Measurements from ENCODE around the gene EXPH5.
"Not testable (repeated sequence)": the region's sequence is repeated elsewhere in the genome, so short reads cannot be mapped to it uniquely, and the experiment has no call there.

The EXPH5 gene

DNA sequence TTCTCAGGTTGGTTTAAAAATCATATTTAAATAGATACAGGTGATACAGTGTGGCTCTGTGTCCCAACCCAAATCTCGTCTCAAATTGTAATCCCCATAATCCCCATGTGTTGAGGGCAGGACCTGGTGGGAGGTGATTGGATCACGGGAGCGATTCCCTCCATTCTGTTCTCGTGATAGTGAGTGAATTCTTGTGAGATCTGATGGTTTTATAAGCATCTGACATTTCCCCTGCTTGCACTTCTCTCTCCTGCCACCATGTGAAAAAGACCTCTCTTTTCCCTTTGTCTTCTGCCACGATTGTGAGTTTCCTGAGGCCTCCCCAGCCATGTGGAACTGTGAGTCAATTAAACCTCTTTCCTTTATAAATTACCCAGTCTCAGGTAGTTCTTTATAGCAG is 9.2 kb upstream of the EXPH5 start:
- not testable (repeated sequence) for DNase-seq

DNA sequence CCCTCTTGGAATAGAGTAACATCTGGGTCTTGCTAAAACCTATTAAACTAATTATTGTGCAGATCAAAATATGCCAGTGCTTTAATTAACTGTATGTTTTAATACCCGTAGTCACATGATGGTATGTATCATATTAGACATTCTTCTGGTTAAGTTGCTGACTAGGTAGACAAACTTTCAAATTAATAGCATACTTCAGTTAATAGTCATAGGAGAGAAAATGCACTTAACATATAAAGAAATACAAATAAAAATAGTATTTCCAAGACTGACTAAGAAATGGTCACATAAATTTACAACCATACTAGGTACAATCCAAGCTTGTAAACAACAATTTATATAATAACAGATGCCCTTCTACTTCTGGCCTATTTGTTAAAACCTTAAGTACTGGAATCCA is 7.6 kb upstream of the EXPH5 start:
- no peak for DNase-seq

DNA sequence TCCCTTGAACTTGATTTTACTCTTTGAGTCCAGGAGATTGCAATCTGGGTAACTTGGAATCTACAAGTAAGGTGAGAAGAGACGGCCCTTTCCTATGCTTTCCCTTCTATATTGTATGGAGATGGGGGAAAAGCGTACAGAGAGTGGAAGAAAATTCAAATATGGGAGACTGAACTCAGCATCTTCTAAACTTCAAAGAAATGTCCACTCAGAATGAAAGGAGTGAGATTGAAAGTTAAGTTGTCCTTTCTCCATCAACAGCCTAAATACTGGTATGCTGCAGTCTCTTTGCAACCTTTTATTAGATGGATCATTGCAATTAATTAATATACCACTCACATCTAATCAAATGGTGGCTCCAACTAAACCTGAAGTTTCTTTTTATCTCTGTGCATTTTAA is 6.4 kb upstream of the EXPH5 start:
- DNase-seq = no peak

DNA sequence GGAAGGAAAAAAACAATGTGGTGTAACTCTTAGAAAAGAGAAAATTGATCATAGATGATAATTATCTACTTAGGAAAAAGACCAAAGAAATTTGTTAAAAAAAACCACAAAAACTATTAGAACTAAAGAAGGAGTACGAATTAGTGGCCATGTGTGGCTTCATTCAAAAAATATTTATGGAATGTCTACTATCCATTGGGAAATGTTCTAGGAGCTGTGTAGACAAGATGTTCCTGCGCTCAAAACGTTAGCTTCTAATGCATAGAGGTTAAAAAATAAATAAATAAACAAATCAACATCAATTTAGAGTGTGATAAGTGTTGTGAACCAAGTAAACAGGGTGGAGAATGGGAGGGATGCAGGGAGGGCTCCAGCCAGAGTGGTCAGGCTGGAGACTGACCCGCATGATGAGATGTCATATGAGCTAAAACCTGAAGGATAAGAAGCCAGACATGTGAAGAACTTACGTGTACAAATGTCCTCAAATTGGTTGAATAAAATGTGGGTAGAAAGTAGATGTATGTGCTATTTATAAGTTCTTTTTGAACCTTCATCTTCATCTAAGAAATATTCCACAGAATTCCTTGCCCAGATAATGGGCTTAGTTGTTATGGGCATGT is 4.3 kb upstream of the EXPH5 start:
- DNase-seq = no peak

DNA sequence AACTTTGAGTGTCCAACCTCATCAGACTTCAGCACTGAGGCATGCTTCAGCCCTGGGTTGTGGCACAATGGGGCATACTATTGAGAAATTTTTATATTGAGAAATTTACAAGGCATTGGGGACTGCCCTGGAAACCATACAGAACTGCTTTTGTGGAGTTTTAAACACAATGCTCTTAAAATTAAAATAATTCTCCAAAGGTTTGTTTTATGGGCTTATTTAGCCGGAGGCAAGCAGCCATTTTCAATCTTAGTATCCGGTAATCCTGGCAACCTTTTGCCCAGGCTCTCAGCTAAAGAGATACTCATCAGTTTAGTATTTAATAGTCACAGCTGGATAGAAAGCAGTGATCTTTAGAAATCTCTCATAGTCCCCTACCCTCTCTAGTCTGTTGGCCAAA is 3.1 kb upstream of the EXPH5 start:
- DNase-seq = no peak

DNA sequence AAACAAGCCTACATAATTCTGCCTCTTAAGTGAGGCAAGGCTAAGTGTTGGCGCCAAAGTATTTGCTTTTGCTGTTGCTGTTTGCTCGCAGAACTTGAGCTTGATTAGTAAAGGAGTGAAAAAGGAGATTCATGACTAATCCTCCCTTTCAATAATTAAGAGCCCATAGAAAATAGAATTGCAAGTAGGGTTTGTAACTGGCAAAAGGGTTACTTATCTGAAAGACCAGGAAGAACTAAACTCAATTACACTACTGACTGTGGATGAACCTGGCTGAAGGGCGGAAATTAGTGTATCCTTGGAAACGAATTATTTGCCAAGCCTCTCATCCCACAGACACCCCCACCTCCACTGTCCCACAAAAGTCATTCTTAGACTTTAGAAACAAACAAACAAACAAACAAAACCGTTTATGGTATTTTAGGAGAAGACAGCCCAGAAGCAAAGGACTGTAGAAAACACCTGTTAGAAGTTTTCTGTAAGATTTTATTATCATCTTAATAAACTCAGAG is 411 bp upstream of the EXPH5 start:
- no peak for DNase-seq

DNA sequence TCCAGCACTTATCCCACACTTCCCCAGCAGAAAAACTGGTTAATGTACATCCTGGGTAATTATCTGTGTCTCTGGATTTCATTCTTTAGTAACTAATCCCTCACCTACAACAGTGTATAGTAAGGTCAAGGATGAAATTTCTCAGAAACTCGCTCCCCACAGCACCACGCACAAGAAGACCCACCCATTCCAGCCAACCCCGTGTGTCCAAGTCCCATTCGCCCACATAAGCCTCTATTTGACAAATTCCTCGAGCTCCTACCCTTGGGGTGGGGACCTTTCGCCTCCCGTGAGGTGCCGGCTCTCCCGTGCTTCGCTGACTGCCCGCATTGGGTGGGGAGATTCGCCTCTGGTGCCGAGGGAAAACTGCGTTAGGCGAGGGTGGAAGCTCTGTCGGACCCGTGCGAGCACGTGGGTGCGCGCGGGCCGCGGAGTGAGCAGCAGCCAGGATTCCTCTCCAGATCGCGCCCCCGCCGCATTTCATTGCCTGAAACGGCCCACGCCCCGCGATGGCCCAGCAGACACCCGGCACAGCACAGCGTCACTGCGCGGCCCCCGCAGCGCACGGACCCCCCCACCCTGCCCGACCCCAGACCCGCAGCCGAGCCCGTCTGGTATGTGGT is 866 bp downstream of the EXPH5 start:
- peak; percentile 61 for DNase-seq

DNA sequence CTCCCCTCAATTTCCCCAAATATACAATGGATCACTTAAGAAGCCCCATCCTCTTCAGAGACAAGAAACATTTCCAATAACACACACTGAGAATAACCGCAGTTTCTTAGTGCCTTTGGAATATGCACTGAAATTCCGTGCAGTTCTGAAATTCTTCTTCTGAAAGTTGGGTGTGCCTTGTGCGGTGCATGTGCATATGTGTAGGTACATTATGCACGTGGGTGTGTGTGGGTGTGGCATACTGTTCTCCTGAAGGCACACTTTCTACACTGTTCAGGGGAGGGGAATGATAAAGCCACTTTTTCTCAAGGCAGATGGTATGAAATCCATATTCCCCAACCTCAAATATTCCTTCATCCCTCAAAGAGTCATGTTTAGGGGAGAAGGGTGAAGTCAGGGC is 1.7 kb downstream of the EXPH5 start:
- no peak for DNase-seq

DNA sequence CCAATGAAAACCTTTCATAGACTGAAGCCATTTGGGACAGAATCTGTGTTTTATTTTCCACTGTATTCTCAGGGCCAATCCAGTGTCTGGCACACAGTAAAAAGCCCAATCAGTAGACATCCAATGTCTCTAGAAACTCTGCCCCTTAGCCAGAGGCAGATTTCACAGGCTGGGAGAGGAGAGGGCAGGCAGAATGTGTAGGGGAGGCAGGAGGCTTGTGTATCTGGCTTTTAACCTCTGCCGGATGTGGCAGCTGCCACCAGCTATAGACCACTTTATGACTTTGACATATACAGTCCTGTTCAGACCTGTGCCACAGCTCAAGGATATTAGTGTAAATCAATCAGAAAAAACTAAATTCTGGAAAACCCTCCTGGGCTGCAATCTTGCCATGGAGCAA is 4.4 kb downstream of the EXPH5 start:
- no peak for DNase-seq

DNA sequence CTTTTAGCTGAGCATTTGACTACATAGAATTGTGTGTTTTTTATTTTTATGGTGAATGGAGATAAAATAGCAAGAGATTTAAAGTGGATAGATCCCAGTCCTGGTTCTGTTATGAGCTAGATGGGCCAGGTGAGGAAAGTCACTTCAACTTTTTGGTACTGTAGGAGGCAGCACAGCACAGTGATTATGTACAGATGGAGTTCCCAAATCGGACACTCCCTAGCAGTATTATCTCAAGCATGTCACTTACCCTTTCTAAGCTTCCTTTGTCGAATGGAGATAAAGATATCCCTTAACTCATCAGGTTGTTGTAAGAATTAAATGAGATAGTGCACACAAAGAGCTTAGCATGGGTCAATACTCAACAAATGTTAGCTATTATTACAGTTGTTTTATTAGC is 5.3 kb downstream of the EXPH5 start:
- DNase-seq = no peak

DNA sequence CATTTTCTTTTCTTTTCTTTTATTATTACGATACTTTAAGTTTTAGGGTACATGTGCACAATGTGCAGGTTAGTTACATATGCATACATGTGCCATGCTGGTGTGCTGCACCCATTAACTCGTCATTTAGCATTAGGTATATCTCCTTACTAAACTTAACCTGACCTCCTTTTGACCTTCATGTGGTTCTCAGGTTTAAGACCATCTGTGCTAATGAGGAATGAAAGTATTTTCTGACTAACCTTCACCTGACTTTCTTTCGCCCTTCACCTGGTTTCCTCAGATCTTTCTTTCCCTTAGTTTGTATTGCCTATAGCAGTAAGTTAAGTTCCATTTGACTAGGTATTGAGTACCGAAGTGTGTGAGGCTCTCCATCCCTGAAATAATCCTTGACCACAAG is 6.5 kb downstream of the EXPH5 start:
- DNase-seq = no peak

DNA sequence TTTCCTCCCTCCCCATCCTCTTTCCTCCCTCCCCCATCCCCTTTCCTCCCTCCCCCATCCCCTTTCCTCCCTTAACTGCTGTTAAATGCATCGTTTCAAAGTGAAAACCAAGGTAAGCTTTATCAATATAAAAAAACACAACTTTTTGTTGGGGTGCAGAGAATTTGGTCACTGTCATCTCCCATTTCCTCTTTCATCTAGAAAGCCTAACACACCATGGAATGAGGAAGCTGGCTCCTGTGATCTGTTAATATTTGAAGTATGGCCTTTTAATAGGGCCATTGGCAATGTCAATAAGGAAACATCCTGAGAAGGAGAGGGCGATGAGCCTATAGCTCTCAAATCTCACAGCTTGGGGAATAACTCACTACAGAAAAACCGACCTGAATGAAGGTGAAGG is 7.0 kb downstream of the EXPH5 start:
- no peak for DNase-seq

DNA sequence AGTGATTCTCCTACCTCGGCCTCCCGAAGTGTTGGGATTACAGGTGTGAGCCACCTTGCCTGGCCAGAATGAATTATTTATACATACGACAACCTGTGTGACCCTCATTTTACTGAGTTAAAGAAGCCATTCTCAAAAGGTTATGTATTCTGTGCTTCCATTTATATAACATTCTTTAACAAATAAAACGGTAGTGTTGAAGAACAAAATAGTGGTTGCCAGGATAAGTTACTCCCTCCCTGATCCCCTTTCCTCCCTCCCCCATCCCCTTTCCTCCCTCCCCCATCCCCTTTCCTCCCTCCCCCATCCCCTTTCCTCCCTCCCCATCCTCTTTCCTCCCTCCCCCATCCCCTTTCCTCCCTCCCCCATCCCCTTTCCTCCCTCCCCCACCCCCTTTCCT is 7.4 kb downstream of the EXPH5 start:
- DNase-seq = not testable (repeated sequence)

DNA sequence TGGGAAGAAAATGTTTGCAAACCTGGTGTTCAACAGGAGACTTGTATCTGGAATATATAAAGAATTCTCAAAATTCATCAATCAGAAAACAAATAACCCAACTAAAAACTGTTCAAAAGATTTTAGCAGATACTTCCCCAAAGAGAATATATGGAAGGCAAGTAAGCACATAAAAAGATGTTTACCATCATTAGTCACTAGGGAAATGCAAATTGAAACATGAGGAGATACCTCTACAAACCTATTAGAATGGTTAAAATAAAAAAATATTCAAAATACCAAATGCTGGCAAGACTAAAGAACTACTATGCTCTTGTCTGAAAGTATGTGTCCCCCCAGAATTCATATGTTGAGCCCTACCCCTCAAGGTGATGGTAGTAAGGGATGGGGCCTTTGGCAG is 8.6 kb downstream of the EXPH5 start:
- no peak for DNase-seq

DNA sequence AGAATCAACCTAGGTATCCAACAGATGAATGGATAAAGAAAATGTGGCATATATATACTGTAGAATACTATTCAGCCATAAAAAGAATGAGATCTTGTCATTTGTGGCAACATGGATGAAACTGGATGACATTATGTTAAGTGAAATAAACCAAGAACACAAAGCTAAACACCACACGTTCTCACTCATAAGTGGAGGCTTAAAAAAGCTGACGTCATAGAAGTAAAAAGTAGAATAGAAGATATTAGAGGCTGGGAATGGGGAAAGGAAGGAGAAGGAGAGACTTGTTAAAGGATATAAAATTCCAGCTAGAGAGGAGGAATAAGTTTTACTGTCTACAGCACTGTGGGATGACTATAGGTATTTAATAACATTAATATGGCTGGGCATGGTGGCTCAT is 12.9 kb downstream of the EXPH5 start:
- no peak for DNase-seq

DNA sequence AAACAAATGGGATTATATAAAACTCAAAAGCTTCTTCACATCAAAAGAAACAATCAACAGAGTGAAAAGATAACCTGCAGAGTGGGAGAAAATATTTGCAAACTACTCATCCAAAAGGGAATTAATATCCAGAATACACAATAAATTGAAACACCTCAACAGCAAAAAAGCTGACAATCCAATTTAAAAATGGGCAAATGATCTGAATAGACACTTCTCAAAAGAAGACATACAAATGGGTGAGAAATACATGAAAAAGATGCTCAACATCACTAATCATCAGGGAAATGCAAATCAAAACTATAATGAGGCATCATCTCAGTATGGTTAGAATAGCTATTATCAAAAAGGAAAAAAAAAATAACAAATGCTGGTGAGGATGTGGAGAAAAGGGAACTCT is 13.5 kb downstream of the EXPH5 start:
- DNase-seq = no peak

DNA sequence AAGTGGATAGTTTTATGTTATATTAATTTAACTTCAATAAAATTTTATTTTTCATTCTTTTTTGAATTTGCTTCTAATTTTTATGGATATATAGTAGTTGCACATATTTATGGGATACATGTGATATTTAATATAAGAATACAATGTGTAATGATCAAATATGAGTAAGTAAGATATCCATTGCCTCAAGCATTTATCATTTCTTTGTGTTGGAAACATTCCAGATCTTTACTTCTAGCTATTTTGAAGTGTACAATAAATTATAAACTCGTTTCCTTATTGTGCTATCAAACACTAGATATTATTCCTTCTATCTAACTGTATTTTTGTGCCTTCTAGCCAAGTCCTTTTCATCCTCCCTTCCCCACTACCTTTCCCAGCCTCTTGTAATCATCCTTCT is 17.0 kb downstream of the EXPH5 start:
- no peak for DNase-seq

DNA sequence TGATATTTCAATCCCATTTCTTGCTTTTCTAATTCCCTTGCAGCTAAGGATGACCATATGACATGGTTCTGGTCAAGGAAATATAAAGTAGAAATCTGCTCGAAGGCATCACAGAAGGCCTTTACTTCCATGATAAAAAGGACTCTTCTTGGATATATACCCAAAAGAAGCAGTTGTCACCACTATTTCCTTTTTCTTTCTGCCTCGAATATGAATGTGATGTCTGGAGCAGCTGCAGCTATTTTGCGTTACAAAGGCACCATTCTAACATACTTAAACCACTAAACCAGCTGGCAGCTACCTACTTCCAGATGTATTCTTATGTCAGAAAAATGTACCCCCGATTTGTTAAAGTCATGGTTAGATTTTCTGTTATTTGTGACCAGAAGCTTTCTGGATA is 18.9 kb downstream of the EXPH5 start:
- no peak for DNase-seq

DNA sequence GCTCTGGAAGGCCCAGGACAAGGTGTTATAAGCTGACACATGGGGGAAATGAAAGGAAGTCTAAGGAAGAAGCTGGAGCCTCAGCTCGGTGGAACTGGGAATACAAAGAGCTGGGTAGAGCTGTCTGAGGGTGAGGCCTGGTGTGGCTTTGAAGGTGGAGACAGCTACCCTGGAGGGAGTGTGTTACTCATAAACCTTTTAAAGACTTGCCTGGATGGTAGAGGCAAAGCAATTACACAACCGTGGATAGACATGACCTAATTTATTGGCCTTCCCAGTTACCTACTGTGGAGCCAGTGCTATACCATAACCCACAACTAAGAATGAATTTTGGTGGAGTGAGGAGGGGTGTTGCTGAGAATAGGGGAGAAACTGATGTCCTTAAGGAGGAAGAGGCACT is 22.6 kb downstream of the EXPH5 start:
- no peak for DNase-seq

DNA sequence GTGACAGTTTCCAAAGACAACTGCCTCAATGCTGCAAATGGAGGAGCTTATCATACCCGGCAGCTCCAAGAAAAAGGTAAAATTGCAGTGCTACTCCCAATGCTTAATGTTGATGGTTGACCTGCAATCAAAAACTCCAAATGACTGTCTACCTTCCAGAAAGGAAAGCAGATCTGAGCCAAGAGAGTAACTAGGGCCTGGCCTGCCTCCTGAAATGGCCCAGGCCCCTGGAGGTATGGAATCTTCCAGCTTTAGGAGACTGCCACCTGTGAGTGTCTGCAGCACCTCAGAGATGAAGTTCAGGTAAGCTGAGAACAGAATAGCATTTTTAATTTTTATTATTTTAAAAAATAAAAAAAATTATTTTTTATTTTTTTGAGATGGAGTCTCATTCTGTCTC is 23.7 kb downstream of the EXPH5 start:
- no peak for DNase-seq

DNA sequence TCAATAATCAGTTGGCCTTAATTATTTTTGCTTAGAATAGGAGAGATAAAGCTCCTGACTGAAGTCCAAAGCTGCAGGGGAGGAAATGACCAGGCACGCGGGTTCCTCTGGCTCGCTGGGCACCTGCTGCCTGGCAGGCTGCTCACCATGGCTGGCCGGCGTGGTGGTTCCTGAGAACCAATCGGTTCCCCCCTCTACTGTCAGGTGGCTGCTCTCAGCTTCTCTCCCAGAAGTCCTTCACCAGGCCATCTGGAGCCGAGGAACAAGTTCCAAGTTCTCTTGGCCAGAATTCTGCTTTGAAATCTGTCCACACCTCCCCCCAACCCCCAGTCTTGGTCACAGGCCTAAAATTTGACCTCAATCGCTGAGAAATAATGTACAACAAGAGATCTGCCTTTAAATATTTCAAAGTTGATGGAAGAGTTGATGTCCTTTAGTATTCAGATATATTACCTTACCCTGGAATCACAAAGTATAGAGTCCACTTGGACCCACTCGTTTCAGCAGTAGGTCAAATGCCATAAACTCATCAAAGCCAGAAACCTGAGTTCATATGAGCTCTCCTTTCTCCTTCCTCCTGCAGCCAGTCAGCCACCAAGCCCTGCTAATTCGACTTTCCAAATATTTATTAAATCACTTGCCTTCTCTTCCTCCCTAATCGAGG is 25.2 kb downstream of the EXPH5 start:
- DNase-seq = no peak

DNA sequence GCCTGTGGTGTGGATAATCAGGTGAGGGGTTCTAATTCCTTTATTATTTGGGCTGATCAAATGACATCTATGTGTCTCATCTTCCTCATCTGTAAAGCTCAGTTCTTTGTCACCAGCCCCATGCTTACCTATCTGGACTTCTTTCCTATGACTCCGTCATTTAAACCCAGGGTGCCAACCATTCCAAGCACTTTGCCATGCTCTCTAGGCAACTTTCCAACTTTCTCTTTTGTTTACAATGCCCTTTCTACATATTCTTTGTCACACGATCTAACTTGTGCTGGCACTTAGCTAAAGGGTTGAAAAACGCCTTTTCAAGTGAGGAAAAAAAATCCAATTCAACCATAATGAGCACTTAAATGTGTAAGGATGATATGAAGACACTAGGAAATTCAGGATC is 27.9 kb downstream of the EXPH5 start:
- no peak for DNase-seq

DNA sequence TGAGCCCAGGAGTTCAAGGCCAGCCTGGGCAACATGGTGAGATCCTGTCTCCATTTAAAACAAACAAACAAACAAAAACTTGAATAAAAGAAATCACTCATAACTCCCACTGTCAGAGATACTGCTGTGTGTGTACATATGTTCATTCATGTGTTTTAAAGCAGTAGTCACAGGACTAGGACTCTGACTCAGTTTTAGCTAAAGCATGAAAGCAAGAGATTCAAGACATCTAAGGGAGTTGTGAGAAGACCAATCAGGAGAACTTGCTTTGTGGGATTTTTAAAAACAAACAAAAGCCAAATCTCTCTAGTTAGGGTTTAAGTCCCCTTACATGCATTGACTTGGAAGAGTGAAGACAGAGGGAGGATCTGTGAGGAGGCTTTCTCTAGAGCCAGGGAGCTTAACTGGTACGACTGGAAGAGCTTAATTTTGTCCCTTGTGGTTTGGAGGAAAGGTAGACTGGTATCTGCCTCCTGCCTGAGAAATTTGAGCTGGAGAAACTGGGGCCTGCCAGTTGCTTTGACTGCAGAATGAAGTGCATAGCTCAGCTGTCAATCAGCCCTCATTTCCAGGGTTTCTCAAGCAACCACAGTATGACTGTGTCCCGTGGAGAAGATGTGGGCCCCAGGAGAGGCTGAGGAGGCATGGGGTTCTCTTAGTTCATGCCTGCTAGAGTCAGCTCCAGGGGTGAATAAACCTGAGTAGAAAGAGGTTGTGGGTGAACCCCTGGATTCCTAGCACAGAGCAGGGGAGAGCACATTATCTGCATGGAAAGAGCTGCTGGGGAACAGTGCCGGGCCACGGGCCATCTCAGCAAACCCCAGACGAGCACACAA is 30.6 kb downstream of the EXPH5 start:
- DNase-seq = no peak

DNA sequence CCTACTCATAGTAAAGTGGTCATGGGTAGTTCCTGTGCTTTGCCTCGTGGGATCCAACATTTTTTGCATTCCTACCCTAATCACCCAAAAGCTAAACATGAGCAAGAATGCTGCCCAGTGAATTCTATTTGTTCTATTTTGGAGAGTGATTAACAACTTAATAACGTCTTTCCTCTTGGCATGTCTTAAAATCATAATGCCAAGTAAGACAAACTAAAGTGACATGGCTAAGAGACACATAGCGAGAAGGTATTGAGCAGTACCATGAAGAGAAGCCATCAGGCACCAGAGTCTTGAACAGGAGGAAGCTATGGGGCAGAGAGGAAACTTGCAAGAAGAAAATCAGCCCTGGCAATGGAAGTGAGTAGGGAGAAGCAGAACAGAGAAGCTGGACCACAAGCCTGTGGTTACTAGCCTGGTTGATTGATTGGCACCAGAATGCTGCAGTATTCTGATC is 32.0 kb downstream of the EXPH5 start:
- DNase-seq = no peak

All from stimulated activated CD4-positive, alpha-beta T cell treated with anti-CD3 and anti-CD28 coated beads, Interleukin-15, amount 100 ng/mL, for 24 hours (primary cell).